Naive B cell (primary cell): ENCODE data around the gene UNK. TPM values are rescaled to one million over a fixed set of nuclear protein-coding genes. Genes with fewer than 3 reads are reported as not detected.
"Not testable (repeated sequence)": the region's sequence is repeated elsewhere in the genome, so short reads cannot be mapped to it uniquely, and the experiment has no call there.

ENCODE experiments used
- ATAC-seq, 2 donors: fragments of 150-1000 bp; cut with Tn5 transposase; 2 replicates each; pipeline ENCODE4 v1.10.0; 2021; ENCODE audit warnings: low read depth in 2 of 2, mild to moderate bottlenecking in 2 of 2, moderate library complexity in 2 of 2
- DNase-seq: peaks from one replicate; pipeline ENCODE4 v3.0.0; 2022
- H3K27ac Mint-ChIP-seq, 6 donors: one replicate each; pipeline ENCODE4 v1.8.0; 2020 to 2022; ENCODE audit warnings: mild to moderate bottlenecking in 6 of 6, mixed read lengths in 6 of 6, moderate library complexity in 5 of 6, inconsistent platforms in 2 of 6
- H3K27me3 Mint-ChIP-seq, 3 donors: one replicate each; pipeline ENCODE4 v1.8.0; 2021 to 2022; ENCODE audit warnings: mixed read lengths in 3 of 3, mild to moderate bottlenecking in 1 of 3
- H3K36me3 Mint-ChIP-seq, 2 donors: one replicate each; pipeline ENCODE4 v1.8.0; 2020 to 2022; ENCODE audit warnings: mixed read lengths in 2 of 2, inconsistent platforms in 1 of 2, mild to moderate bottlenecking in 1 of 2
- H3K4me1 Mint-ChIP-seq, 3 donors: one replicate each; pipeline ENCODE4 v1.8.0; 2020 to 2022; ENCODE audit warnings: mixed read lengths in 3 of 3, inconsistent platforms in 1 of 3, mild to moderate bottlenecking in 1 of 3, moderate library complexity in 1 of 3
- H3K4me3 Mint-ChIP-seq, 8 donors: one replicate each; pipeline ENCODE4 v1.8.0; 2020 to 2022; ENCODE audit warnings: mild to moderate bottlenecking in 8 of 8, mixed read lengths in 8 of 8, moderate library complexity in 8 of 8, inconsistent platforms in 2 of 8
- H3K9me3 Mint-ChIP-seq, 7 donors: one replicate each; pipeline ENCODE4 v1.8.0; 2020 to 2022; ENCODE audit warnings: mixed read lengths in 7 of 7, mild to moderate bottlenecking in 5 of 7, inconsistent platforms in 2 of 7, moderate library complexity in 1 of 7
- polyA plus RNA-seq, 6 donors: library from polyadenylated mRNA; unstranded; fragments of 300-500 nt; fragmentation: Illumina TruSeq; gene quantifications; one replicate each; pipeline ENCODE4 v1.2.3, GENCODE V29; 2021; ENCODE audit warnings: low read depth in 6 of 6

Gene UNK
- polyA plus RNA-seq, 6 donors from 2014 or later, result 31.1 to 50.1 (median 37.7) TPM

DNA sequence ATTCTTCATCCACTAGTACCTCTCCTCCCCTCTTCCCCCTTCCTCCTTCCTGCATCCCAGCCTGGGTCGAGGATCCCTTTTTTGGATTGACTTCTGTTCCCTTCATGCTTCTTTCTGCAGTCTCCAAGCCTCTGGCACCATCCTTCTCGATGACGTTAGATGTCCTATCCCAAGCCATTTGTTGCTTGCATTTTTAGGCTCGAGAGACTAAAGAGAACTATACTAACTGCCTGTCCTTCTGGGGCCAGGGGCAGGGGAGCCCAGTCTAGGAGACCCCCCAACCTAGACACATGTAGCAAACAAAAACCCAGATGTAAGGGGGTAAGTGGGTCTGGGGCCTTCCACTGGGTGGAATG, 23.9 kb downstream of the UNK start:
- Mint-ChIP-seq H3K27me3 (no peaks in the 10 kb centered on the region), H3K4me1 (peaks cover 13 to 14% (median 14%) of the 10 kb centered on the region in 3 donors), H3K36me3 (no peaks in the 10 kb centered on the region), H3K4me3 (no peak overlapping the region), H3K27ac (peak overlapping the region in 4 of 6 donors; percentile 42 to 96 (median 76)), H3K9me3 (no peaks in the 10 kb centered on the region)
- DNase-seq, result no peak
- no peak for ATAC-seq

- ATAC-seq (peak in 1 of 2 donors; percentile 47), DNase-seq (no peak)
- H3K27ac Mint-ChIP-seq, result peak overlapping the region in 3 of 6 donors; percentile 42 to 88 (median 65)
- peaks cover 7 to 14% (median 9%) of the 10 kb centered on the region in 3 donors for H3K4me1 Mint-ChIP-seq
- no peaks in the 10 kb centered on the region for H3K27me3 Mint-ChIP-seq
- H3K9me3 Mint-ChIP-seq, result no peaks in the 10 kb centered on the region
- H3K4me3 Mint-ChIP-seq, result no peak overlapping the region
- no peaks in the 10 kb centered on the region for H3K36me3 Mint-ChIP-seq
Measured at GRCh38 chr17:75808905-75809621, 24.5 kb downstream of the UNK start.

DNA sequence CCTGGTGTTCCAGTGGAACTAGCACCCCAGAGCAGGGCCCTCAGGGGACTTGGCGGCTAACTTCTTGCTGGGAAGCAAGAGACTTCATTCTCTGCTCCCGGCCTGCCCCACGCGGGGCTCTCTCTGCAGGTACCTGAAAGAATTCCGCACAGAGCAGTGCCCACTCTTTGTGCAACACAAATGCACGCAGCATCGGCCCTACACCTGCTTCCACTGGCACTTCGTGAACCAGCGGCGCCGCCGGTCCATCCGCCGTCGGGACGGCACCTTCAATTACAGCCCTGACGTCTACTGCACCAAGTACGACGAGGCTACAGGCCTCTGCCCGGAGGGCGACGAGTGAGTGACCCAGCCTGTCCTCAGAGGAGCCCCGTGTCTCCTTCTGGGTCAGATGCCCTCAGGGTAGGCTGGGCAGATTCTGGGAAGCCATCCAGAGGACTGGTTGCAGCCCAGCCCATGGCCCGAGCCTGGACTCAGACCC, 25.1 kb downstream of the UNK start:
- H3K27ac Mint-ChIP-seq, result no peak overlapping the region
- no peak overlapping the region for H3K4me3 Mint-ChIP-seq
- H3K9me3 Mint-ChIP-seq, result no peaks in the 10 kb centered on the region
- no peaks in the 10 kb centered on the region for H3K36me3 Mint-ChIP-seq
- peaks cover 5 to 14% (median 6%) of the 10 kb centered on the region in 3 donors for H3K4me1 Mint-ChIP-seq
- DNase-seq, result no peak
- no peak for ATAC-seq
- H3K27me3 Mint-ChIP-seq, result no peaks in the 10 kb centered on the region

- Mint-ChIP-seq H3K9me3 (no peaks in the 10 kb centered on the region), H3K4me3 (no peak overlapping the region), H3K27ac (no peak overlapping the region), H3K4me1 (peaks cover 5 to 14% (median 6%) of the 10 kb centered on the region in 3 donors), H3K36me3 (no peaks in the 10 kb centered on the region), H3K27me3 (no peaks in the 10 kb centered on the region)
- ATAC-seq (no peak), DNase-seq (no peak)
Measured at GRCh38 chr17:75810216-75810615, 25.6 kb downstream of the UNK start.

DNA sequence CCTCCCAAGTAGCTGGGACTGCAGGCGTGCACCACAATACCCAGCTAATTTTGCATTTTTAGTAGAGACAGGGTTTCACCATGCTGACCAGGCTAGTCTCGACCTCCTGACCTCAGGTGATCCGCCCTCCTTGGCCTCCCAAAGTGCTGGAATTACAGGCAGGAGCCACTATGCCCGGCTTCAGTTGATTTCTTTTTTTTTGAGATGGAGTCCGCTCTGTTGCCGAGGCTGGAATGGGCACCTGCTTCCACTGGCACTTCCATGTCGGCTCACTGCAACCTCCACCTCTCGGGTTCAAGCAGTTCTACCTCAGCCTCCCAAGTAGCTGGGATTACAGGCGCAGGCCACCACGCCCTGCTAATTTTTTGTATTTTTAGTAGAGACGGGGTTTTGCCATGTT, 26.1 kb downstream of the UNK start:
- H3K36me3 Mint-ChIP-seq, H3K4me3 Mint-ChIP-seq, H3K27me3 Mint-ChIP-seq, H3K27ac Mint-ChIP-seq, DNase-seq, ATAC-seq, H3K9me3 Mint-ChIP-seq: not testable (repeated sequence)
- H3K4me1 Mint-ChIP-seq, result peaks cover 5 to 14% (median 6%) of the 10 kb centered on the region in 3 donors

DNA sequence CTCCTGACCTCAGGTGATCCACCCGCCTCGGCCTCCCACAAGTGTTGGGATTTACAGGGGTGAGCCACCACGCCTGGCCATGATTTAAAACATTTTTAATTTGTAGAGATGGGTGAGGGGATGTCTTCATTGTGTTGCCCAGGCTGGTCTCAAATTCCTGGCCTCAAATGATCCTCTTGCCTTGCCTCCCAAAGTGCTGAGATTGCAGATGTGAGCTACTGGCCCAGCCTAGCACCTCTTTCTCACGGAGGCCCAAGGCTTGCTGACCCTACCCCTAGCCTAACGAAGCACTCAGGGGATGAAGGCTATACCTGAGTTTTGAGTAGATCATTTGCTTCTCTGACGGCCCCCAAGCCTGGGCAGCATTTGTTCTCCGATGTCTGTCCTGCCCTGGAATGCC, 26.6 kb downstream of the UNK start:
- Mint-ChIP-seq H3K36me3 (no peaks in the 10 kb centered on the region), H3K9me3 (no peaks in the 10 kb centered on the region), H3K4me3 (no peak overlapping the region), H3K27ac (no peak overlapping the region), H3K4me1 (peaks cover 5 to 14% (median 6%) of the 10 kb centered on the region in 3 donors), H3K27me3 (no peaks in the 10 kb centered on the region)
- no peak for ATAC-seq
- no peak for DNase-seq

- Mint-ChIP-seq H3K4me1 (peaks cover 5 to 14% (median 6%) of the 10 kb centered on the region in 3 donors), H3K9me3 (no peaks in the 10 kb centered on the region), H3K27ac (no peak overlapping the region), H3K4me3 (no peak overlapping the region), H3K36me3 (no peaks in the 10 kb centered on the region), H3K27me3 (no peaks in the 10 kb centered on the region)
- no peak for ATAC-seq
- DNase-seq, result no peak
Measured at GRCh38 chr17:75812096-75813013, 27.7 kb downstream of the UNK start.

- ATAC-seq, result no peak
- Mint-ChIP-seq H3K27ac (no peak overlapping the region), H3K4me3 (no peak overlapping the region), H3K36me3 (peaks cover 0 to 2% of the 10 kb centered on the region in 2 donors), H3K9me3 (no peaks in the 10 kb centered on the region), H3K27me3 (no peaks in the 10 kb centered on the region), H3K4me1 (peaks cover 1 to 8% (median 4%) of the 10 kb centered on the region in 3 donors)
- no peak for DNase-seq
Measured at GRCh38 chr17:75813081-75814020, 28.7 kb downstream of the UNK start.

GRCh38 chr17:75814021-75814395, 29.4 kb downstream of the UNK start:
- no peak overlapping the region for H3K4me3 Mint-ChIP-seq
- peaks cover 0 to 5% (median 4%) of the 10 kb centered on the region in 3 donors for H3K4me1 Mint-ChIP-seq

GRCh38 chr17:75814900-75815373, 30.3 kb downstream of the UNK start:
- H3K9me3 Mint-ChIP-seq, result no peaks in the 10 kb centered on the region
- no peak overlapping the region for H3K4me3 Mint-ChIP-seq
- no peak overlapping the region for H3K27ac Mint-ChIP-seq
- peaks cover 0 to 4% (median 4%) of the 10 kb centered on the region in 3 donors for H3K4me1 Mint-ChIP-seq
- no peaks in the 10 kb centered on the region for H3K27me3 Mint-ChIP-seq
- ATAC-seq (no peak), DNase-seq (no peak)
- peaks cover 0 to 15% of the 10 kb centered on the region in 2 donors for H3K36me3 Mint-ChIP-seq

More at GRCh38 chr17:75814021-75814395, 29.4 kb downstream of the UNK start:
- Mint-ChIP-seq H3K27me3 (no peaks in the 10 kb centered on the region), H3K27ac (peak overlapping the region in 1 of 6 donors; percentile 48), H3K36me3 (peaks cover 0 to 8% of the 10 kb centered on the region in 2 donors), H3K9me3 (no peaks in the 10 kb centered on the region)
- ATAC-seq, result no peak
- DNase-seq, result no peak

DNA sequence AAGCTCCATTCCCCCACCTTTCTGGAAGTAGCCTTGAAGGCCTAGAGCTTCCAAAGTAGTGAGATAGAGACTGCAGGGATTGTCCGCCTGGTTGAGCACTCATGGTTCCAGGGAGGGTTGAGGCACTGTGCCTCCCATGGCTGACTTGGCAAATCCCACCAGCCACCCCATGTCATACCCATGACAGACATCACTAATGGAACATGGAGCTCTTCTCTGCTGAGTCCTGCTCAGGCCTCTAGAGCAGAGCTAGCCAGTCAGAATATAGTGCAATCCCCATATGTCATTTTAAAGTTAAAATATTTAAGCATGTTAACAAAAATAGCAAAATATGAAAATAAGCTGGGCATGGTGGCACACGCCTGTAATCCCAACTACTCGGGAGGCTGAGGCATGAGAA, 30.8 kb downstream of the UNK start:
- no peak overlapping the region for H3K27ac Mint-ChIP-seq
- ATAC-seq (no peak), DNase-seq (no peak)
- H3K4me3 Mint-ChIP-seq, result no peak overlapping the region
- no peaks in the 10 kb centered on the region for H3K27me3 Mint-ChIP-seq
- H3K36me3 Mint-ChIP-seq, result peaks cover 0 to 15% of the 10 kb centered on the region in 2 donors
- peaks cover 0 to 4% (median 4%) of the 10 kb centered on the region in 3 donors for H3K4me1 Mint-ChIP-seq
- H3K9me3 Mint-ChIP-seq, result no peaks in the 10 kb centered on the region

GRCh38 chr17:75816693-75817092, 32.1 kb downstream of the UNK start:
- DNase-seq (no peak), ATAC-seq (no peak)
- Mint-ChIP-seq H3K36me3 (peaks cover 0 to 15% of the 10 kb centered on the region in 2 donors), H3K4me3 (no peak overlapping the region), H3K4me1 (peaks cover 0 to 4% (median 4%) of the 10 kb centered on the region in 3 donors), H3K27me3 (no peaks in the 10 kb centered on the region), H3K9me3 (no peaks in the 10 kb centered on the region), H3K27ac (peak overlapping the region in 1 of 6 donors; percentile 22)

DNA sequence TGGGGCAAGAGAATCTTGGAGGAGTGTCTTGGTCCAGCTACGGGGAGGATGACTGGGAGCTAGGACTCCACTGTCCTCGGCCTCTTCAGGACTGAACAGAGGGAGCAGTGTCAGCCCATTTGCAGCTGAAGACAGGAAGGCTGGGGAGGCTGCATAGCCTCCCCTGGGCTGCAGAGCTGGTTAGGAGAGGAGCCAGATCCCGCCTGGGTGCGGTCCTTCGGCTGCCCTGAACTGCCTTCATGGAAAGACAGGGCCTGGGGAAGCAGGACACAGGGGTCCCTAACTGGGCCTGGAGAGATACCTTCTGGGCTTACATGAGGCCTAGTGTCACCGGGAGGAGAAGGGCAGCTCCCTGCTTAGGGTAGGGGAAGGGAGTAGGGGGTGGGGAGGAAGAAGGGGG, 33.0 kb downstream of the UNK start:
- no peak for ATAC-seq
- H3K4me1 Mint-ChIP-seq, result peaks cover 0 to 4% (median 4%) of the 10 kb centered on the region in 3 donors
- no peaks in the 10 kb centered on the region for H3K27me3 Mint-ChIP-seq
- no peak overlapping the region for H3K4me3 Mint-ChIP-seq
- no peak for DNase-seq
- H3K9me3 Mint-ChIP-seq, result no peaks in the 10 kb centered on the region
- H3K27ac Mint-ChIP-seq, result no peak overlapping the region
- peaks cover 0 to 15% of the 10 kb centered on the region in 2 donors for H3K36me3 Mint-ChIP-seq
